GM18870 (cell line): ENCODE results near the gene CTSE.
A peak's percentile ranks its signal among the peaks of the same experiment; 100 is the strongest.

Experiments used
- ATAC-seq: cut with Tn5 transposase; IDR thresholded peaks from one replicate; pipeline ENCODE4 v1.9.1; 2021; ENCODE audit warnings: moderate library complexity; ENCODE audit not compliant: unreplicated experiment

Gene CTSE

GRCh38 chr1:206050655-206051235 is 27.1 kb upstream of the CTSE start:
- peak; percentile 80 for ATAC-seq

DNA sequence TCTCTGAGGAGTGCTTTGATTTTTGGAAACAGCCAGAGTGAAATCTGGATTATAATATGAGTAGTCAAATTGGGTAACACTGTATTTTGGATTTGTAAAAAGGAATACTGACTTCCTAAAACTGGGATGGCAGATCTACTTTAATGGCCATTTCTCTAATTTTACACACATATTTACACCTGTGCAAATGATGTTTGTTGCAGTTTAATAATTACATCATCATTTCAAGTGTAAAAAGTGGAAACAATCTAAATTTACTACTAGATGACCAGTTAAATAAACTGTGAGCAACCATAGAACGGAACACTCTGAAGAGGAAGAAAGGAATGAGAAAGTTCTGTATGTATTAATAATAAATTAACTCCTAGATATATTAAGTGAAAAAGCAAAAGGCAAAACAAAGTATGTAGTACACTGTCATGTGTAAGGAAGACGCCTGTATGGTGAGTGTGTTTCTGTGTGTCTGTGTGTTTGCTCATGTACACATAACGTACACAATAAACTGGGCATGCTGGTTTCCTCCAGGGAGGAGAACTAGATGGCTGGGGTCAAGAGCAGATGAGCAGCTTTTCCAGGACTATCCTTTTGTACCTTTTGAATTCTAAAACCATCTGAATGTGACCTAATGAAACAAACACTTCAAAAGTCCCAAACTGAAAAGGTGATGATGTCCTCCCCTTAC is 26.4 kb upstream of the CTSE start:
- ATAC-seq, result no peak

DNA sequence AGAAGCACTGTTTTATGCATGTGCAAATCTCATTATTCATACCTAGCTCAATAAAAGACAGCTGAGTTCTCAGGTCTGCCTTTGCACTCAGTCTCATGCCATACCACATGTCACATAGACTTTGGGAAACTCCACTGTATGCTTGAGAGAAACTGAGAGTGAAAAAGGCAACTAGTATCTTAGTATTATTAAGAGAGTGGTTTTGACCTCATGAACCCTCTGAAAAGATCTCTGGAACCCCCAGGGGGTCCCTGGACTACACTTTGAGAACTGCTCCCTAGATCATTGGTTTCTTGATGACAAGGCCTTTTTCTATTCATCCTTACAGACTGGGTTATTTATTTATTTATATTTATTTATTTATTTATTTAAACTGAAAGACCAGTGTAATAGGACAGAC is 25.6 kb upstream of the CTSE start:
- ATAC-seq, result peak; percentile 56

DNA sequence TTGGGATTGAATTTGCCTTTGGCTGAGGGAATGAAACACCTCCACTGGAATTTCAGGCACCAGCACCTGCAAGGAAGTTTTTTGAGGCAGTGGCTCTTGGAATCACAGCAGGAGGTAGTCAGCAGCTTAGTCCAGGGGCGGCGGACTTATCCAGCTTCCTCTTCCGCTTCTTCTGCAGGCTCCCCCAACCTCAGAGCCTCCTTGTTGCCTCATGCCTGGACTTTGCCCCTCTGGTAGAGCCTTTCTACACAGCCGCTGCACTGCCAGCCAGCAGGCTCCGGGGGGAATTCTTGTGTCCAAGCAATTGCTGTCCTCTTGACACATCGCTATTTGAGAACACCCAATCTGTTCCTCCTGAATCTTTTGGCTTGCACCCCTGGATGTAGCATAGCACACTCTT is 24.9 kb upstream of the CTSE start:
- no peak for ATAC-seq

DNA sequence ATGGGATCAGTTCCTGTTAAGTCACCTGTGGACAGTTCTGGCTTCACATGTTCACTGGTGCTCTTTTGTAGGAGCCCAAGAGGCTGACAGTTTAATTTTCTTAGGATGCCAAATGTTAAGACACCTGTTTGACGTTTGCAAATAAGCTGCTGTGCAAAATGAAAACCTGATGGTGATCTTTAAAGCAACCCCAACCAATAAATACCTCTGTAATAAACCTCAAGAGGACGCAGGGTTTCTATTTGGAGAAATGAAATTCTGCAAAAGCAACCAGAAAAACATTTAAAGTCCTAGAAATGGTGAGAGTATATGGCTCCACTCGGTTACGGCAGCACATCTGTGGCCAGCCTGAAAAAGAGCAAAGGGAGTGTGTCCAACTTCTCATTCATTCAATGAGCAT is 23.6 kb upstream of the CTSE start:
- ATAC-seq, result no peak

GRCh38 chr1:206041640-206042039 is 17.9 kb upstream of the CTSE start:
- no peak for ATAC-seq

DNA sequence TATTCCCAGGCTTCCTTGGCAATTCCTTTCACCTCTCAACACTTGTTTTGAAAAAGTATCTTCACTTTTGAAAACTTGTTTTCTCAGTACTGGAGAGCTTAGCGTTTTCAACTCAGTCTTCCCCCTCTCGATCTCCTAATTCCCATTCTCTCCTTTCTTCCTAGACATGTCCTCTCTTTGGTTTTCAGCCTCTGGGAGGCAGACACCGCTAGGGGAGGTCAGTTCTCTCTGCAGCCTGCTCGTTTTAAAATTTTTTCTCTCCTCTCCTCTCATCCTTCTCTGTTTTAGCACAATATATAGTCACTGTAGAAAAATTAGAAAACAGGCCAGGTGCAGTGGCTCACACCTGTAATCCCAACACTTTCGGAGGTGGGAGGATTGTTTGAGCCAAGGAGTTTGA is 16.6 kb upstream of the CTSE start:
- no peak for ATAC-seq

DNA sequence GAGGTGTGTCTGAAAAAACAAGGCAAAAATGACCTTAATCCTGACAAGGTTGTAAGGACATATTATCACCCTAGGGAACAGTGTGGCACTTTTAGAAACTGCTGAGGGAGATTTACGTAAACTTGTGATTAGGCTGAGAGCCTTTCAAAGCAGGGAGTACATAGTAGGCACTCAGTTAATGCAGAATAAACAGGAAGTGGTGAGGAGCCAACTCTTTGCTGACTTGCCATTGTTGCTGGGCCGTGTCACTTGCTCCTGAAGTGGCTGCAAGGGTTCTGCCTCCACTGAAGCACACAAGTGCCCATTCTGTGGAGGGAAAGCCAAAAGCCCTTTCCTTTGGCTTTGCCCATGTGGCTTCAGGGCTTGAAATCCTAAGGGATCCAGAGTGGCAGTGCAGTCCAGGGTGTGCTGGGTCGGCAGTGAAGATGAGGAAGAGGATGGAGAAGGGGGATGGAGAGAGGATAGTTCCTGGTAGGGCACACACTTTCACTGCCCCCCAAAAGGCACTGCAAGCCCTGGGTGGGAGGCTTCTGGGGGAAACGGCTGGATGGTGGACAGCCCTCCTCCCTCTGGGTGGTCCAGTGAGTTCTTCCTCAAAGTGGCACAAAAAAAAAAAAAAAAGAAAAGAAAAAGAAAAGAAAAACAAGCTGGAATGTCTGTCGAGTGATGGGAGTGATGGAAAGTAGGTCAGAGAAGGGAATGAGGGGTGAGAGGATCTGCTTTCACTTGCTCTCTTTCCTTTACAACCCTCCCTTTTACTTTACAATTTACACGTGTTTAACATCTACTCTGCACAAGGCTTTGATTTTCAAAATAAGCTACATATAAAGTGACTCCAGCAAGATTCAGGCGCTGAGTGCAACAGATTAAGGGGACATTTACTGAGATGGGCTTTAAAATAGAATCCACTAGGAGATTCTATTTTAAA is 15.6 kb upstream of the CTSE start:
- no peak for ATAC-seq

- ATAC-seq, result no peak
These were observed 13.9 kb upstream of the CTSE start for GRCh38 chr1:206037581-206037980.

DNA sequence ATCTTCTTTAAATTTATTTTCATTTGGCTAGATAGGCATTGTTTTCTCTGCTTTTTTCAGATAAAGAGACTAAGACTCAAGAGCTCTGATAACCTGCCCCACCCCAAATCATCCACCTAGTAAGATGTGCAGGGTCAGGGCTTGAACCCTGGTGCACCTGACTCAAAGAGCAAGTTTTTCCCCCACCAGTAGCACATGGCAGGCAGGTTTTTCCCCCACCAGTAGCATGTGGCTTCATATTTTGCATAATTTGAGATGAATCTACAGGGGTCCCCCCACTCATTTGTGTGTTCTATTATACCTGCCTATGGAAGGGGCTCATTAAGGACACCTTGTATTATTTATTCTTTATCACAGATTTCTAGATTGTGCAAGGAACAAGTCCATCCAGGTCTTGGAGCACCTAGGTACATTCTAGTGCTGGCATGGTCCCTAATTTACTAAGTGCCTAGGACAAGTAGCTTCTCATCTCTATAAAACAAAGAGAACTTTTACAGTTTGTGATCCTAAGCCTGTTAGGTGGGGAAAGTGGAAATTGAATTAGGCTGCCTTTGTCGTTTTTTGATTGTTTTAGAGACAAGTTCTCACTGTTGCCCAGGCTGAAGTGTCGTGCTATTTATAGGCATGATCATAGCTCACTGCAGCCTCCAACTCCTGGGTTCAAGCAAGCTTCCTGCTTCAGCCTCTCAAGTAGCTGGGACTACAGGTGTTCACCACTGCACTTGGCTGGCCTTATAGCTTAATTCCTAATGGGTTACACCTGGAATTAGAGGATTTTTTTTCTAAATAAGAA is 13.2 kb upstream of the CTSE start:
- ATAC-seq, result no peak

GRCh38 chr1:206035027-206035426 is 11.3 kb upstream of the CTSE start:
- ATAC-seq, result no peak

DNA sequence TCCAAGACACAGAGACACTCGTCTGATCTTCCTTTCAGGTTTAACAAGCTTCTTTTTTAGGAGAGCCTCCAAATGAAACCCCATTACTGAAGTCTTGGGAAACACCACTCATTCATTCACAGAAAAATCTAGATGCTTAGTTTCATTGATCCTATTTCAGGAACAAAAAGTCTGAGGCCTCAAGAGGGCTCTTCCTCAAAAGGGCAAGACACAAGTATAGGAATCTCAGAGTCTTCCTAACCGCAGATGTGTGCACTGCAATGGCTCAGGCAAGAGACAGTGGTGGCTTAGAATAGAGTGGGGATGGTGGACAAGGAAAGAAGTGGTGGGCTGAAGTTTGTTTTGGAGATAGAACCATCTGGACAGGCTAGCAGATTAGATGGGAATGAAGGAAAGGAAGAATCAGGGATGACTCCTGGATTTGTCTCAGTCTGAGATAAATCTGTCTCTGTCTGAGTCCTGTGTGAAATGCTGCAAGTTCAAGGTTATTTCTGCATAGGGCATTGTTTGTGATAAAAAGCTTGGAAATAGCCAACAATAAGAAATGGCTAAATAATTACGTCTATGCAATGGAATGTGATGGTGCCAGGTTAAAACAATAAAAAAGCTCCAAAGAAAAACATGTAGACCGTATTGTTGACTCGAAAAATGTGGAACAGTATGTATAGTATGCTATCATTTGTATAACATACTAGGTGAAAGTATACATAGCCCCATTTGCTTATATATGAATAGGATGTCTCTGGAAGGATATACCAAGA is 8.9 kb upstream of the CTSE start:
- no peak for ATAC-seq

- no peak for ATAC-seq
These were observed 7.0 kb upstream of the CTSE start for GRCh38 chr1:206030714-206031113.

DNA sequence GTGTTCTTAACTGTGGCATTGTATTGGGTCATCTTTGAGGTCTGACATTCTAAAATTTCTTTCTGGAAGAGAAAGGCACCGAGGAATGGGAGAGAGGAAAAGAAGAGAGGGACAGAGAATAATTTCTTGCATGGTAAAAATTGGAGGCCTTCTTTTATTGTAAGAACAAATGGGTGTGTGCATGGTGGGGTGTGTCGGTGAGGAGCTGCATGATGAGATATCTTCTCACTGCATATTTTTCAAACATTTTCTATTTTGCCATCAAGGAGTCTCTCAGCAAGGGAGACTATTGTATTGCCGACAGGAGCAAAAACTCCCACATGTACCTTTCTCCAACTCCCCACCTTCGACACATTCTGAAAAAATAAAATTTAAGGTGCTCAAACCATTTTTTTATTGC is 6.5 kb upstream of the CTSE start:
- no peak for ATAC-seq

DNA sequence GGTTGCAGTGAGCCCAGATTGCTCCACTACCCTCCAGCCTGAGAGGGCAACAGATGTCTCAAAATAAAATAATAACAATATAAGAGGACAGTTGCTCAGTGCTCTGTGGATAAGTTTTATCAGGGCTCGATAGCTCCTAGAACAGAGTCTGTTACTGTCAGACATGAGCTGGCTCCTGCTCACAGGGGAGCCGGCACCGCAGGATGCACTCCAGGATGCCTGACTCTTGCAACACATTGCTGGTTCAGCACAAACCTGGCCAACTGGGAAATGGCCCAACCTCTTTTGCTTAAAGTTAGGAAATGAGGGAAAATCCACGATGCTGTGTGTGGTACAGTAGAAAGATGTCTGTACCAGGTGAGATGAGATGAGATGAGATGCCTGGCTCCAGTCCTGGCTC is 5.8 kb upstream of the CTSE start:
- no peak for ATAC-seq

DNA sequence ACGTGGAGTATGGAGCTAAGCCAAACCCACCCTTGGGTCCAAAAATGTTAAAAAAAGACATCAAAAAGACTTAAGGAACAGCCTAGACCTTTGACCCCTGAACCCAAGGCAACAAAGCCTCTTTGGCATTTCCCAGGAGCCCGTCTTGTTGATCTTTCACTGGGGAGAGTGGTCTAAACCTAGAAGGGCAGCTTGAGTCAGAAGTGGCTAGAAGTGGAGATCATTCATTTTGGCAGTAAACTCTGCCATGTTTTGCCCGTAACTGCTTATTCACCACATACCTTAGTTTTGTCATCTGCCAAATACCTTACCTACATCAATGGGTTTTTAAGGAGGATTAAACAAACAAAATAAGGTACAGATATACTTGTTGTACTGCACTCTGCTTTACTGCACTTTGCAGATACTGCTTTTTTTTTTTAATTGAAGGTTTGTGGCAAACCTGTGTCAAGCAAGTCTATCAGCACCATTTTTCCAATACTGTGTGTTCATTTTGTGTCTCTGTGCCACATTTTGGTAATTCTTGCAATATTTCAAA is 1.7 kb upstream of the CTSE start:
- ATAC-seq, result no peak

DNA sequence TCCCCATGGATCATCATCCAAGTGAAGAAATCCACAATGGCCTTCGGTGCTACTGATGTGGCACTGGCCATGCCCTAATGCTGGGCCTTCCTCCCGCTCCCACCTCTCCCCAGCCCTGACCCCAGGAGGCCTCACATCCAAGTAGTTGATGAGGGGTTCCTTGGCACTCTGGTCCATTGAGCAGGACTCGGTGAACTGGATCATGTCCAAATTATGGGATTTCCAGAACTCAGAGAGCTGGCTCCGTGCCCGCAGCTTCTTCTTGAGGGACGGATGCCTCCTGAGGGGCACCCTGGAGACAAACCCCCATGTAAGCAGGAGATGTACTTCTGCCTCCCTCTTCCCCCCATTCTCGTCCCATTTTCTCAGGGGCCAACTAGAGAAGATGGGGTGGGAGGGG is 929 bp downstream of the CTSE start:
- ATAC-seq, result no peak

- ATAC-seq, result no peak
These were observed 1.9 kb downstream of the CTSE start for GRCh38 chr1:206021626-206022365.

DNA sequence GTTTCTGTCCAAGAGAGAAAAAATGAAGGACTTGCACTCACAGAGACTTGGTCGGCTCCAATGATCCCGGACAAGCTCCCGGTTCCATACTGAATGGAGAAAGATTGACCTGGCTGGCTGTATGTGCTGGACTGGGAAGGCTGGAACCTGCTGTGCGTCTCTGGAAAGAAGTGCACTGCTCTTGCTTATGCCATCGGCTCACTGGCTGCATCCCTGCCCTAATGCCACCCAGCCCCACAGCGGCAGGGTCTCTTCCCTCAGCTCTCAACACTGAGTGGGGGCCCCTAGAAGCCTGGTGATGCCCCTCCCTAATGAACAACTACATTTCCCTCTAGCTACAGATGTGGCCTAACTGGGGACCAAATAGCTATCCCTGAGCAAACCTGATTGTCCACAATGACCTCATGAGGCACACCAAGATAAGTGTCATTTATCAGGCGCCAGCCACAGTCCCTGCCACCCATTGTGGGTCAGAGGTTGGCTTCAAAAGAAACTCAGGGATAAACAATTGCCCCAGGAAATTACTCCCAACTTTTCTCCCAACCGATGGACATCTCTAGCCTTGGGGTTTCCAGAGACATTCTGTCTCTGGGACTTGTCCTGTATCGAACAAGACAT is 2.6 kb downstream of the CTSE start:
- ATAC-seq, result no peak
